H1 (cell line): ENCODE data around the gene DENND1A. TPM values are rescaled to one million over a fixed set of nuclear protein-coding genes. Genes with fewer than 3 reads are reported as not detected.

ENCODE experiments used
- CTCF ChIA-PET: fragments of 300-600 bp; sonication (Branson Sonifier 250); formaldehyde crosslinking; loops from one replicate; lab custom pipeline; 2021; ENCODE audit not compliant: partially characterized antibody; lab: Charles Lee
- POLR2A ChIA-PET: fragments of 300-600 bp; sonication (Branson Sonifier 250); formaldehyde crosslinking; loops from one replicate; lab custom pipeline; 2021; ENCODE audit warnings: inconsistent platforms; ENCODE audit not compliant: partially characterized antibody; lab: Charles Lee
- DNase-seq, 2 experiments: peaks; one replicate each; pipeline versions ENCODE4 v3.0.0 to v3.0.0-alpha.2; 2010 to 2022; ENCODE audit warnings: low spot score in 2 of 2, low read depth in 1 of 2, mixed read lengths in 1 of 2
- FAIRE-seq: peaks from 2 replicates; lab custom pipeline; 2011; peaks lifted over from hg19 to GRCh38; lab: Jason Lieb, UNC
- H2AFZ ChIP-seq: 2 replicates; pipeline ENCODE4 v1.8.1; 2012; ENCODE audit warnings: low read length, inconsistent platforms
- H2AK5ac ChIP-seq: 2 replicates; pipeline ENCODE4 v1.6.1; 2013; ENCODE audit warnings: low read depth, low read length
- H2BK120ac ChIP-seq: replicated peaks from 2 replicates; pipeline ENCODE3; 2013; ENCODE audit warnings: low read depth, low read length, inconsistent platforms
- H2BK12ac ChIP-seq: 2 replicates; pipeline ENCODE4 v1.6.1; 2013; ENCODE audit warnings: low read depth, low read length
- H2BK15ac ChIP-seq: 2 replicates; pipeline ENCODE4 v1.6.1; 2013; ENCODE audit warnings: low read length
- H2BK20ac ChIP-seq: 2 replicates; pipeline ENCODE4 v1.6.1; 2013; ENCODE audit warnings: low read length
- H2BK5ac ChIP-seq: 2 replicates; pipeline ENCODE4 v1.6.1; 2013; ENCODE audit warnings: low read depth, low read length
- H3K14ac ChIP-seq: 2 replicates; pipeline ENCODE4 v1.6.1; 2013; ENCODE audit warnings: inconsistent platforms; ENCODE audit not compliant: insufficient read length
- H3K18ac ChIP-seq: 2 replicates; pipeline ENCODE4 v1.6.1; 2013; ENCODE audit warnings: low read length; ENCODE audit errors: extremely low read depth
- H3K23ac ChIP-seq: 2 replicates; pipeline ENCODE4 v1.6.1; 2013; ENCODE audit warnings: inconsistent platforms; ENCODE audit not compliant: insufficient read length
- H3K23me2 ChIP-seq: 2 replicates; pipeline ENCODE4 v1.6.1; 2013; ENCODE audit warnings: low read depth, low read length
- H3K27ac ChIP-seq: 2 replicates; pipeline ENCODE4 v1.6.1; 2011; ENCODE audit warnings: low read depth, low read length, inconsistent platforms
- H3K27me3 ChIP-seq, 4 experiments: replicated peaks in 1 of 4; 1 replicate in 1 of 4; 2 replicates in 3 of 4; pipeline versions ENCODE4 v1.6.1 to v1.8.1; 2011 to 2013; ENCODE audit warnings: low read length in 3 of 4, mild to moderate bottlenecking in 3 of 4, inconsistent platforms in 2 of 4, mixed read lengths in 2 of 4, moderate library complexity in 1 of 4; ENCODE audit not compliant: control insufficient read depth in 3 of 4, insufficient read depth in 3 of 4; ENCODE audit errors: extremely low read depth in 1 of 4
- H3K36me3 ChIP-seq, 4 experiments: 2 replicates each; pipeline versions ENCODE4 v1.6.1 to v1.8.1; 2011 to 2013; ENCODE audit warnings: mild to moderate bottlenecking in 4 of 4, low read length in 3 of 4, moderate library complexity in 2 of 4, control low read depth in 1 of 4, inconsistent platforms in 1 of 4; ENCODE audit not compliant: insufficient read depth in 4 of 4, control insufficient read depth in 2 of 4
- H3K4ac ChIP-seq: replicated peaks from 2 replicates; pipeline ENCODE3; 2013; ENCODE audit warnings: low read length, low read depth, mixed read lengths, inconsistent platforms; ENCODE audit not compliant: insufficient read length
- H3K4me1 ChIP-seq, 4 experiments: replicated peaks in 1 of 4; 1 replicate in 1 of 4; 2 replicates in 3 of 4; pipeline versions ENCODE4 v1.6.1 to v1.8.1; 2011 to 2013; ENCODE audit warnings: low read length in 3 of 4, inconsistent platforms in 2 of 4, mixed read lengths in 1 of 4; ENCODE audit not compliant: insufficient read depth in 4 of 4, control insufficient read depth in 3 of 4
- H3K4me2 ChIP-seq, 2 experiments: 2 replicates each; pipeline versions ENCODE4 v1.6.1 to v1.8.1; 2011 to 2013; ENCODE audit warnings: low read depth in 2 of 2, low read length in 2 of 2, control low read depth in 1 of 2, inconsistent platforms in 1 of 2, mild to moderate bottlenecking in 1 of 2; ENCODE audit not compliant: insufficient read depth in 1 of 2
- H3K4me3 ChIP-seq, 4 experiments: fragments of 200-600, 300-600 bp in 1 of 4; sonication (generic), shearing (Covaris generic), sonication (Bioruptor Twin) in 1 of 4; 2 replicates each; pipeline versions ENCODE4 v1.5.1 to v1.8.1; 2011 to 2016; ENCODE audit warnings: low read length in 4 of 4, low read depth in 3 of 4, control low read depth in 2 of 4, inconsistent platforms in 2 of 4, mild to moderate bottlenecking in 2 of 4, mixed read lengths in 1 of 4, moderate library complexity in 1 of 4; ENCODE audit not compliant: insufficient read depth in 2 of 4; ENCODE audit errors: extremely low read depth in 1 of 4
- H3K56ac ChIP-seq: replicated peaks from 2 replicates; pipeline ENCODE3; 2013; ENCODE audit warnings: low read depth, mild to moderate bottlenecking, mixed read lengths, low read length, inconsistent platforms; ENCODE audit not compliant: insufficient read length
- H3K79me1 ChIP-seq: 2 replicates; pipeline ENCODE4 v1.6.1; 2013; ENCODE audit warnings: low read depth, low read length, control low read depth
- H3K79me2 ChIP-seq, 2 experiments: 2 replicates each; pipeline versions ENCODE4 v1.6.1 to v1.8.1; 2012 to 2013; ENCODE audit warnings: low read length in 2 of 2, mild to moderate bottlenecking in 2 of 2, inconsistent platforms in 1 of 2; ENCODE audit not compliant: insufficient read depth in 2 of 2, control insufficient read depth in 1 of 2
- H3K9ac ChIP-seq, 4 experiments: replicated peaks in 1 of 4; 1 replicate in 1 of 4; 2 replicates in 3 of 4; pipeline versions ENCODE4 v1.6.1 to v1.8.1; 2011 to 2013; ENCODE audit warnings: low read depth in 3 of 4, low read length in 3 of 4, control low read depth in 2 of 4, mild to moderate bottlenecking in 2 of 4, moderate library complexity in 2 of 4, inconsistent platforms in 1 of 4; ENCODE audit errors: extremely low read depth in 1 of 4
- H3K9me3 ChIP-seq, 2 experiments: 2 replicates each; pipeline versions ENCODE4 v1.6.1 to v1.8.1; 2012 to 2013; ENCODE audit warnings: mild to moderate bottlenecking in 2 of 2, moderate library complexity in 2 of 2, control low read depth in 1 of 2, inconsistent platforms in 1 of 2, low read depth in 1 of 2, low read length in 1 of 2, mixed read lengths in 1 of 2; ENCODE audit not compliant: insufficient read depth in 2 of 2
- H4K20me1 ChIP-seq, 2 experiments: replicated peaks in 1 of 2; 2 replicates each; pipeline versions ENCODE3 to v1.8.1; 2011 to 2013; ENCODE audit warnings: inconsistent platforms in 2 of 2, low read length in 2 of 2, mild to moderate bottlenecking in 1 of 2; ENCODE audit not compliant: insufficient read depth in 2 of 2, control insufficient read depth in 1 of 2
- H4K5ac ChIP-seq: 2 replicates; pipeline ENCODE4 v1.6.1; 2013; ENCODE audit warnings: low read length, low read depth, mixed read lengths, inconsistent platforms; ENCODE audit not compliant: insufficient read length
- H4K8ac ChIP-seq: 2 replicates; pipeline ENCODE4 v1.8.0; 2013; ENCODE audit warnings: mild to moderate bottlenecking, moderate library complexity, low read length, inconsistent platforms; ENCODE audit not compliant: insufficient read depth; ENCODE audit errors: extremely low read depth
- H4K91ac ChIP-seq: replicated peaks from 2 replicates; pipeline ENCODE3; 2013; ENCODE audit warnings: low read length, mixed read lengths, inconsistent platforms; ENCODE audit not compliant: insufficient read length
- ASH2L ChIP-seq: fragments of 200-600, 300-600 bp; sonication (generic); IDR thresholded peaks from one replicate; pipeline ENCODE4 v1.7.1; 2017; ENCODE audit warnings: low read length
- ATF2 ChIP-seq: IDR thresholded peaks from 2 replicates; pipeline ENCODE4 v1.6.1; 2012; ENCODE audit warnings: low read length, inconsistent platforms
- BRCA1 ChIP-seq: IDR thresholded peaks from 2 replicates; pipeline ENCODE4 v1.6.1; 2012; ENCODE audit warnings: low read depth, low read length, improper control_type of control experiment
- CBX8 ChIP-seq: fragments of 300-800, 300-1000 bp; sonication (generic); IDR thresholded peaks from 2 replicates; pipeline ENCODE4 v1.7.1; 2016; ENCODE audit warnings: low read depth, low read length, borderline replicate concordance
- CREB1 ChIP-seq: IDR thresholded peaks from 2 replicates; pipeline ENCODE4 v1.6.1; 2012; ENCODE audit warnings: inconsistent platforms
- E2F6 ChIP-seq: IDR thresholded peaks from 2 replicates; pipeline ENCODE4 v1.6.1; 2012; ENCODE audit warnings: inconsistent platforms
- POLR2A ChIP-seq, 2 experiments: IDR thresholded peaks; 1 replicate in 1 of 2; 2 replicates in 1 of 2; pipeline ENCODE4 v1.6.1; 2011; ENCODE audit warnings: low read depth in 2 of 2, low read length in 2 of 2, mild to moderate bottlenecking in 2 of 2; ENCODE audit errors: control extremely low read depth in 1 of 2
- POLR2AphosphoS5 ChIP-seq: IDR thresholded peaks from 2 replicates; pipeline ENCODE4 v1.6.1; 2011; ENCODE audit warnings: low read depth, low read length
- POU5F1 ChIP-seq: IDR thresholded peaks from 2 replicates; pipeline ENCODE4 v1.6.1; 2011; ENCODE audit warnings: low read depth, mild to moderate bottlenecking, low read length, moderate library complexity
- RNF2 ChIP-seq: fragments of 200-900, 300-1000 bp; sonication (generic); IDR thresholded peaks from 2 replicates; pipeline ENCODE4 v1.7.1; 2016; ENCODE audit warnings: borderline replicate concordance, low read depth, mild to moderate bottlenecking, antibody characterized with exemption, low read length; ENCODE audit not compliant: poor library complexity, severe bottlenecking; ENCODE audit errors: missing control alignments
- SIRT6 ChIP-seq: IDR thresholded peaks from one replicate; pipeline ENCODE4 v1.7.1; 2012; ENCODE audit warnings: low read length, inconsistent platforms
- TAF7 ChIP-seq: optimal IDR thresholded peaks from 2 replicates; pipeline ENCODE3; 2011; ENCODE audit warnings: low read depth, mild to moderate bottlenecking, inconsistent platforms, low read length, moderate library complexity, borderline replicate concordance
- WGBS, 2 experiments: shearing (Covaris generic) in 1 of 2; methylation state at CpG; one replicate each; pipeline versions ENCODE4 v1.1.6 to v1.1.7; 2013 to 2015; ENCODE audit warnings: low lambda C conversion rate in 2 of 2, mixed read lengths in 2 of 2, inconsistent platforms in 1 of 2, low coverage in 1 of 2, missing lambda C conversion rate in 1 of 2; ENCODE audit not compliant: insufficient replicate concordance in 2 of 2, insufficient coverage in 1 of 2, insufficient read length in 1 of 2; ENCODE audit errors: extremely low coverage in 1 of 2, missing lambda C conversion rate in 1 of 2; 5-methylcytosine and 5-hydroxymethylcytosine counted together
- polyA plus RNA-seq, 7 experiments: library from polyadenylated mRNA; depleted of rRNA in 3 of 7; stranded (reverse) in 5 of 7; unstranded in 2 of 7; fragments of >200 nt in 5 of 7; fragments of 200-250 nt in 2 of 7; gene quantifications; 1 replicate in 5 of 7; 2 replicates in 1 of 7; 4 replicates in 1 of 7; pipeline versions ENCODE4 v1.2.1 to v1.2.3, GENCODE V29; 2011 to 2013; ENCODE audit warnings: missing spikeins in 2 of 7, mixed read lengths in 2 of 7
- total RNA-seq: library from RNA; stranded (reverse); fragmentation: NEBNext Ultra II Directional; extraction: Animal tissue kit (Norgen Biotek cat#: 25700); gene quantifications from 2 replicates; pipeline ENCODE4 v1.2.1, GENCODE V29; 2021

The DENND1A gene
- total and polyA plus RNA-seq, 2 of the 8 experiments (the other 6 are each of a cell fraction or from before 2014, with no cell fraction given), result 24.1 to 26.4 TPM

GRCh38 chr9:123590499-123590898 lies 339.4 kb downstream of the DENND1A start:
- no peaks in the 10 kb centered on the region for H3K36me3 ChIP-seq
- DNase-seq (no peak), FAIRE-seq (no peak)
- no peak overlapping the region for H3K56ac ChIP-seq
- peaks cover 3 to 5% of the 10 kb centered on the region in 2 experiments; a peak in 3 of 4 replicates for H3K9me3 ChIP-seq
- 93% methylated on average over 3 of the region's 3 CpGs; no CpG with 5 or more reads in 1 of the 2 experiments for WGBS, 2 experiments
- no peaks in the 10 kb centered on the region for H3K79me1 ChIP-seq
- no peak overlapping the region for H3K4ac ChIP-seq
- peaks cover 0 to 7% (median 1%) of the 10 kb centered on the region in 4 experiments; a peak in 5 of 7 replicates for H3K4me1 ChIP-seq
- H3K79me2 ChIP-seq, result no peaks in the 10 kb centered on the region
- no peak overlapping the region for H3K9ac ChIP-seq
- ChIA-PET POLR2A (interaction anchor here (1.0 kb wide), 1 partner anchor 8 kb away, joined by 3 read pairs; no protein-coding TSS in a partner anchor), CTCF (interaction anchor here (2.0 kb wide), 1 partner anchor 9 kb away, joined by 5 read pairs; no protein-coding TSS in a partner anchor)
- H2BK15ac ChIP-seq, result no peak overlapping the region
- H4K20me1 ChIP-seq, result no peaks in the 10 kb centered on the region
- no peak overlapping the region for H2BK5ac ChIP-seq
- H4K91ac ChIP-seq, result no peak overlapping the region
- H2AFZ ChIP-seq, result no peak overlapping the region
- H3K27ac ChIP-seq, result no peak overlapping the region
- no peaks in the 10 kb centered on the region for H3K23me2 ChIP-seq
- H2BK12ac ChIP-seq, result no peak overlapping the region
- H3K4me3 ChIP-seq, result no peak overlapping the region
- H2BK20ac ChIP-seq, result no peak overlapping the region
- H3K27me3 ChIP-seq, result no peaks in the 10 kb centered on the region
- H3K14ac ChIP-seq, result no peak overlapping the region
- H4K8ac ChIP-seq, result no peak overlapping the region
- no peak overlapping the region for H3K18ac ChIP-seq
- H3K4me2 ChIP-seq, result no peak overlapping the region
- no peak overlapping the region for H4K5ac ChIP-seq
- H2AK5ac ChIP-seq, result no peak overlapping the region
- H3K23ac ChIP-seq, result no peak overlapping the region
- H2BK120ac ChIP-seq, result no peak overlapping the region
- TF ChIP-seq POLR2A (IDR thresholded peaks at IDR 0.05; ENCODE audit: control extremely low read depth in 1 of 2, low read depth in 2 of 2, low read length in 2 of 2) (no peak), POLR2AphosphoS5 (no peak), BRCA1 (no peak), CBX8 (no peak), ATF2 (no peak), POU5F1 (no peak), E2F6 (no peak), RNF2 (no peak), TAF7 (no peak), ASH2L (no peak), CREB1 (no peak), SIRT6 (no peak)
